ENCODE data around the gene GCK.

Gene GCK

GRCh38 chr7:44222776-44223261 is 33.6 kb upstream of the GCK start:
- DNase-seq: no peak

DNA sequence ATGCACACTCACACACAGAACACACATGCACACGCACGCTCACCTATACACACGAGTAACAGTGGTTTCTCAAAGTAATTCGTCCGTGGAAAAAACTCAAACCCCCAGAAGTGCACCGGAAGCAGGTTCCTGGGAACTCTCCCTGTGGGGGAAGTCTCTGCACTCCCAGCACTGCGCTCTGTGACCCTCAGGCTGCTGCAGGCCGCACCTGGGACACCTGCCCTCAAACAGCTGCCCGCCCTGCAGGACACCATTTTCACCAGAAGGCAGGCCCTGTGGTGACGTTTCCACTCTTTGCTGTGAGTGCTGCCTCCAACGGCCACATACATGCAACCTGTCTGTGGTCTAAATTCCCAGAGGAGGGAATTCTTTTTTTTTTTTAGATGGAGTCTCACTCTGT is 32.8 kb upstream of the GCK start:
- DNase-seq: no peak

DNA sequence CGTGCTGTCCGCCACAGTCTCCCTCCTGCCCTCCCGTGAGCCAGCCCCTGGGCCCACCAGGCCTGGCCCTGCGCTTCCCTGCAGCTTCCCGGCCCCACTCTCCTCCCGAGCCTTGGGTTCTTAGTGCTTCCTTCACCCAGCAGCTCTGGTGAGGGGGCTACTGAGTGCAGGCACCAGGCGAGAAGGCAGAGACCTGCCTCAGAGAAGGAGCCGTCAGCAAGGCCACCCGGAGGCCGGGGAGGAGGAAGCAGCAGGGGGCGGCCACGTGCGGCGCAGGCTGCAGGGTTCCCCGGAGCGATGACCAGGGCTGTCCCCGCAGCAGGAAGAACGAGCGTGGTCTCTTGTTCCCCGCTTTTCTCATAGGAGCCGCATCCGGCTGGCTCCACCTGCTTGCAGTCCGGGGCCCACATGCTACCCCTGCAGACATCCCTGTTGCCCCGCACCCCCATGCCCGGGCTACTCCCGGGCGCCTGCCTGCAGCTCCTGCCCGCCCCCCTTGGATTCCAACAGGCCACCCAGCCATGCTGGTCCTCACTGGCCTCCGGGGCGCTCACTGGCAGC is 32.1 kb upstream of the GCK start:
- DNase-seq: no peak

DNA sequence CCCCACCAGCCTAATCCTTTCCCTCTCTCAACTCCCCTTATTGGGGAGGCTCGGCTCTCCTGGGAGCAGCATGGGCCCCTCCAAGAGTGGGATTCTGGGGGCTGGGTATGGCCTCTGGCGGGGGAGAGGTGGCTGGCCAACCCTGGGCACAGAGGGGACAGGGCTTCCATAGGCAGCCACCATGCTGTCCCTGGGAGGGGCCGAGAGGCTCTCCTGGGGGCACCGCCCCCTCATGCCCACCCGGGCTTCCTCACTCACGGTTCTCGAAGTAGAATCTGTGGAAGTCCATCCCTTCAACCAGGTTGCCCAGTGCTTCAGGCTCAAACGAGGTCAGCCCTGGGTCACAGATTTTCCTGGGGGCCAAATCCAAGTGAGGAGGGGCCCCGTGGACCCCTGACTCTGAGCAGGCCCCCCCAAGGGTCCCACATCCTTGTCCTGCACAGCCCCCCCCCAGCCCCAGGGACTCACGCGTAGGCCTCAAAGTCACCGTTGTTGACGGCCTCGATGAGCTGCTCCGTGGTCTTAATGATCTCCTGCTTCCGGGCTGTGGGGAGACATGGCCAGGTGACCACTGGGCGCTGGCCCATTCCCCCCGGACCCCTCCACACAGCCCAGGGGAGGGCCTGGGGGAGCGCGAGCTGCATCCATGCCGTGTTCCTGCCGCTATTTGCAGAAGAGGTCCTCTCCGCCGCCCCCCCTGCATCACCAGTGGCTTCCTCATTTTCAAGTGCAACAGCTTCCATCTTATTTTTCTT is 31.3 kb upstream of the GCK start:
- DNase-seq: no peak

DNA sequence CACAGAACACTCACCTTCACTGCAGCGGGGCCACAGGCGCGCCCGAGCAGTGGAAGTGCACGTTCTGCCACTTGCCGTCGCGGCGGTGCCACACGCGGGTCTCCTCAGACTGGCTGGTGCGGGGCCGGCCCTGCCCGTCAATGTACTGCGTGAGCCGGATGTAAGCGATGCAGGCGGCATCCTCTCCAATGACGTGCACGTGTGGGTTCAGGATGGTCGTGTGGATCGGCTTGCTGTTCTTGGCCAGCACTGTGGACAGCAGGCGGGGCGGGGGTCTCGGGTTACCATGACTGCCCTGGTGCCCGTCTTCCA is 30.8 kb upstream of the GCK start:
- no peak for DNase-seq

- no peak for DNase-seq
Measured at GRCh38 chr7:44219371-44220045, 30.3 kb upstream of the GCK start.

- DNase-seq: peak in 1 of 58 donors; percentile 28
Measured at GRCh38 chr7:44218418-44219201, 29.4 kb upstream of the GCK start.

- DNase-seq: no peak
Measured at GRCh38 chr7:44217852-44218402, 28.7 kb upstream of the GCK start.

GRCh38 chr7:44217223-44217714 is 28.0 kb upstream of the GCK start:
- no peak for DNase-seq

GRCh38 chr7:44216521-44217222 is 27.4 kb upstream of the GCK start:
- peak in 13 of 58 donors; percentile 15 to 54 (median 32) for DNase-seq

- DNase-seq: no peak
Measured at GRCh38 chr7:44216019-44216418, 26.8 kb upstream of the GCK start.

GRCh38 chr7:44215531-44215930 is 26.3 kb upstream of the GCK start:
- no peak for DNase-seq

GRCh38 chr7:44213877-44214388 is 24.7 kb upstream of the GCK start:
- DNase-seq: no peak

GRCh38 chr7:44213206-44213876 is 24.1 kb upstream of the GCK start:
- DNase-seq: no peak

DNA sequence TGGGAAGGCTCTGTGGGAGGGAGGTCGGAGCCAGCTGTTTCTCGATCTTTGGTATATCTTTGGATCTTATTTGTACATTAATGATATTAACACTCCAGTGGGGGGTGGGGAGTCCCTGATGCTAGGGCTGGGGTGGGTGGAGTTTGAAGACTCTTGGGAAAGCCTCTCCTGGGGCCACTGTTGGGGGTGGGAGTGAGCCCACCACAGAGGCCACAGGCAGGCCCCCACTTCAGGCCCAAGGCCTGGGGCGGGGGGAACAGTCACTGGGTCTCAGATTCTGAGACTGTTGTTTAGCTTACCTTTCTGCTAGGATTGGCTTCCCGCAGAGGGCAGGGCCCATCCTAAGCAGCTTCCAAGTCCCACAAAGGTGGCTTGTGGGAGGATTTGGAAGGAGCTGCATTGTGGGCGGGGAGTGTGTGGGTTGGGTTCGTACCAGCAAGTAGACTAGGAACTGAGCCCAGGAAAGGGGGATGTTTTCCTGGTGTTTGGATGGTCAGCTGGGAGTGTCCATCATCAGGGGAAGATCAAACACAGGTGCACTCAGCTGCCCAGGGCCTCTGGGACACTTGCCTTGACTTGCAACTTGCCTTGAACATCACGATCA is 23.4 kb upstream of the GCK start:
- no peak for DNase-seq

DNA sequence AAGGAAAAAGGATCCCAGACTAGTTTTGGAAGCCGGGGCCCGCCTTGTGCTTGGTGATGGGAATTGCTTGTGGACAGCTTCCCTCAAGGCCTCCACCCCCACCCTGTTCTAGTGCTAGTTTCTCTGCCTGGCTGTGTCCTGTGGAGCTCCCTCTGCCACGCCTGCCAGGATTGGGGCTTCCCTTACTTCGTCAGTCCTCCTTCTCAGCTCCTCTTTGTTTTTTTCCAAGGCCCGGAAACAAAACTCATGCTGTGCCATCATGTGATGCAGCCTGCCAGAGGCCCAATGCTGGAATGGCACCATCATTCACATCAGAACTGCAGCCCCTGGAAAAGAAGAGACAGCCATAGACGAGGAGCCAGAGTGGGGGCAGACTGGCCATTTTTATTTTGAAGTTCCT is 22.8 kb upstream of the GCK start:
- peak in 38 of 58 donors; percentile 13 to 79 (median 52) for DNase-seq

GRCh38 chr7:44211126-44211675 is 22.0 kb upstream of the GCK start:
- no peak for DNase-seq

- DNase-seq: peak in 1 of 58 donors; percentile 54
Measured at GRCh38 chr7:44210107-44210506, 20.9 kb upstream of the GCK start.

- DNase-seq: no peak
Measured at GRCh38 chr7:44208085-44208484, 18.8 kb upstream of the GCK start.
